H1 (cell line): ENCODE measurements around the gene DBP. TPM values are rescaled to one million over a fixed set of nuclear protein-coding genes. Genes with fewer than 3 reads are reported as not detected.

ENCODE experiments used
- BACH1 ChIP-seq: IDR thresholded peaks from 2 replicates; pipeline ENCODE4 v1.6.1; 2012; ENCODE audit warnings: low read length, improper control_type of control experiment
- BCL11A ChIP-seq, 2 experiments: IDR thresholded peaks; one replicate each; pipeline ENCODE4 v1.6.1; 2011; ENCODE audit warnings: low read depth in 2 of 2, low read length in 2 of 2, mild to moderate bottlenecking in 2 of 2
- BRCA1 ChIP-seq: IDR thresholded peaks from 2 replicates; pipeline ENCODE4 v1.6.1; 2012; ENCODE audit warnings: low read depth, low read length, improper control_type of control experiment
- CREB1 ChIP-seq: IDR thresholded peaks from 2 replicates; pipeline ENCODE4 v1.6.1; 2012; ENCODE audit warnings: inconsistent platforms
- E2F6 ChIP-seq: IDR thresholded peaks from 2 replicates; pipeline ENCODE4 v1.6.1; 2012; ENCODE audit warnings: inconsistent platforms
- EP300 ChIP-seq, 2 experiments: IDR thresholded peaks; 1 replicate in 1 of 2; 2 replicates in 1 of 2; pipeline ENCODE4 v1.6.1; 2011 to 2012; ENCODE audit warnings: low read depth in 2 of 2, low read length in 2 of 2, mild to moderate bottlenecking in 2 of 2, borderline replicate concordance in 1 of 2, inconsistent platforms in 1 of 2, moderate library complexity in 1 of 2
- EZH2 ChIP-seq: fragments of 200-600 bp; sonication (generic); IDR thresholded peaks from 2 replicates; pipeline ENCODE4 v1.7.1; 2012; ENCODE audit warnings: low read depth, mild to moderate bottlenecking, moderate library complexity, low read length, inconsistent platforms; ENCODE audit not compliant: severe bottlenecking
- JUND ChIP-seq: IDR thresholded peaks from 2 replicates; pipeline ENCODE4 v1.6.1; 2011; ENCODE audit warnings: mild to moderate bottlenecking, improper control_type of control experiment, low read length
- KDM5A ChIP-seq: fragments of 200-600 bp; IDR thresholded peaks from 2 replicates; pipeline ENCODE4 v1.7.1; 2012; ENCODE audit warnings: mild to moderate bottlenecking, low read length, inconsistent platforms, mixed read lengths
- POLR2A ChIP-seq, 2 experiments: IDR thresholded peaks; 1 replicate in 1 of 2; 2 replicates in 1 of 2; pipeline ENCODE4 v1.6.1; 2011; ENCODE audit warnings: low read depth in 2 of 2, low read length in 2 of 2, mild to moderate bottlenecking in 2 of 2; ENCODE audit errors: control extremely low read depth in 1 of 2
- POU5F1 ChIP-seq: IDR thresholded peaks from 2 replicates; pipeline ENCODE4 v1.6.1; 2011; ENCODE audit warnings: low read depth, mild to moderate bottlenecking, low read length, moderate library complexity
- RAD21 ChIP-seq, 2 experiments: IDR thresholded peaks in 1 of 2; conservative IDR thresholded peaks in 1 of 2; 2 replicates each; pipeline ENCODE4 v1.6.1; 2011; ENCODE audit warnings: low read depth in 2 of 2, low read length in 2 of 2, improper control_type of control experiment in 1 of 2, inconsistent platforms in 1 of 2, mild to moderate bottlenecking in 1 of 2, moderate library complexity in 1 of 2
- RBBP5 ChIP-seq: IDR thresholded peaks from 2 replicates; pipeline ENCODE4 v1.7.1; 2012; ENCODE audit warnings: low read depth, mild to moderate bottlenecking, inconsistent platforms, low read length, moderate library complexity, borderline replicate concordance
- RFX5 ChIP-seq: IDR thresholded peaks from 2 replicates; pipeline ENCODE4 v1.6.1; 2011; ENCODE audit warnings: low read depth, low read length, improper control_type of control experiment, borderline replicate concordance
- RNF2 ChIP-seq: fragments of 200-900, 300-1000 bp; sonication (generic); IDR thresholded peaks from 2 replicates; pipeline ENCODE4 v1.7.1; 2016; ENCODE audit warnings: borderline replicate concordance, low read depth, mild to moderate bottlenecking, antibody characterized with exemption, low read length; ENCODE audit not compliant: poor library complexity, severe bottlenecking; ENCODE audit errors: missing control alignments
- RXRA ChIP-seq: IDR thresholded peaks from 2 replicates; pipeline ENCODE4 v1.6.1; 2011; ENCODE audit warnings: low read depth, mild to moderate bottlenecking, low read length, moderate library complexity; ENCODE audit not compliant: insufficient read depth
- SIX5 ChIP-seq: IDR thresholded peaks from 2 replicates; pipeline ENCODE4 v1.6.1; 2011; ENCODE audit warnings: mild to moderate bottlenecking, low read depth, low read length
- SUZ12 ChIP-seq: fragments of 200-600 bp; sonication (generic); IDR thresholded peaks from 2 replicates; pipeline ENCODE4 v1.6.1; 2012; ENCODE audit warnings: mild to moderate bottlenecking, inconsistent platforms, low read length, moderate library complexity, mixed read lengths
- TAF1 ChIP-seq: IDR thresholded peaks from 2 replicates; pipeline ENCODE4 v1.6.1; 2011; ENCODE audit warnings: mild to moderate bottlenecking, low read depth, low read length
- TAF7 ChIP-seq: optimal IDR thresholded peaks from 2 replicates; pipeline ENCODE3; 2011; ENCODE audit warnings: low read depth, mild to moderate bottlenecking, inconsistent platforms, low read length, moderate library complexity, borderline replicate concordance
- TEAD4 ChIP-seq: IDR thresholded peaks from 2 replicates; pipeline ENCODE4 v1.6.1; 2012; ENCODE audit warnings: low read depth, low read length, inconsistent platforms, mixed read lengths
- YY1 ChIP-seq: IDR thresholded peaks from 2 replicates; pipeline ENCODE4 v1.6.1; 2011; ENCODE audit warnings: low read depth, mild to moderate bottlenecking, low read length
- ZNF274 ChIP-seq: IDR thresholded peaks from 2 replicates; pipeline ENCODE4 v1.7.0; 2012; ENCODE audit warnings: low read length, borderline replicate concordance; ENCODE audit errors: extremely low read depth
- polyA plus RNA-seq, 7 experiments: library from polyadenylated mRNA; depleted of rRNA in 3 of 7; stranded (reverse) in 5 of 7; unstranded in 2 of 7; fragments of >200 nt in 5 of 7; fragments of 200-250 nt in 2 of 7; gene quantifications; 1 replicate in 5 of 7; 2 replicates in 1 of 7; 4 replicates in 1 of 7; pipeline versions ENCODE4 v1.2.1 to v1.2.3, GENCODE V29; 2011 to 2013; ENCODE audit warnings: missing spikeins in 2 of 7, mixed read lengths in 2 of 7
- total RNA-seq: library from RNA; stranded (reverse); fragmentation: NEBNext Ultra II Directional; extraction: Animal tissue kit (Norgen Biotek cat#: 25700); gene quantifications from 2 replicates; pipeline ENCODE4 v1.2.1, GENCODE V29; 2021

The DBP gene
- total and polyA plus RNA-seq, 2 of the 8 experiments (the other 6 are each of a cell fraction or from before 2014, with no cell fraction given), result 7.5 to 8.3 TPM

DNA sequence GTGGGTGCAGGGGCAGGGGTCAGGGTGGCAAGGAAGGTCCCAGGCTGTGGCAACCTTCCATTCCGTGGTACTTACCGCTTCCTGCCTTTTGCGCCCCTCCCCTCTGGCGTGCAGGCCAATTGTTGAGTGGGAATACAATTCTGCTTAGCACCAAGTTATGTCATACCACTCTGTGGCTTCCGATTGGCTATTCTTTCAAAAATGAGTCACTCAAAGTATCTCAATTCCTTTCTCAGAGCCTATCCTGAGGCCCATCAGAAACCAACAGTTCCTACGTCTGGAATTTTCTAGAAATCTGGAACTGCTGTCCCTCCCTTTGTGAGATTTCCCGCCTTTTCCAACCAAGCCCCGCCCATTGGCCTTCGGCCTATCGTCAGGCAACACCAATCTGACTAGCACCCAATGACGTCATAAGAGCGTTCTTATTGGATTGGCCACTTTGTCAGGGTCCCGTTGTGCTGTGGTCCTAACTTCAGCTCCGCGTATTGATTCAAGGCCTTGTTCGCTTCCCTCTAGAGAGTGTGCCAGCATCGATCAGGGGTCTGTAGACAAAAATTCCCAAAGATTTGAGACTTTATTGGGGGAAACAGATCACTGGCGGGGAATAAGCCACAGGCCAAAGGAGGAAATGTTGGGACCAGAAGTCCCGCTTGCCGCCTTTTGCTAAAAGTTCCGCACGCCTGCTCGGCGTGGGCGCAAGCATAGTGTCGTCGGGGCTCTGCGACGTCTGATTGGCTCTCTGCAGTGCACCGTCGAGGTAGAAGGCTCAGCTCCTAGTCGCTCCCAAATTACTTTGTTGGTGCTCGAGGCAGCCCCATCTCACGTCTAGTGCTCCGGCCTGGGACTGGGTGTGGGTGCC, 23.9 kb upstream of the DBP start (continued):
- TF ChIP-seq RAD21 (IDR thresholded peaks at IDR 0.05 in 1 of 2, conservative IDR thresholded peaks at IDR 0.05 in 1 of 2; ENCODE audit: low read depth in 2 of 2, low read length in 2 of 2), result no peak
- no peak for TF ChIP-seq POLR2A (IDR thresholded peaks at IDR 0.05; ENCODE audit: control extremely low read depth in 1 of 2, low read depth in 2 of 2, low read length in 2 of 2)
- no peak for TF ChIP-seq SIX5
- TF ChIP-seq E2F6, result peak; percentile 99
- TF ChIP-seq SUZ12, result no peak
- TF ChIP-seq RNF2, result no peak
- peak; percentile 89 for TF ChIP-seq CREB1
- TF ChIP-seq TEAD4, result no peak
- TF ChIP-seq BRCA1, result no peak
- no peak for TF ChIP-seq BCL11A (IDR thresholded peaks at IDR 0.05; ENCODE audit: low read depth in 2 of 2, low read length in 2 of 2)
- no peak for TF ChIP-seq TAF1
- TF ChIP-seq POU5F1, result no peak
- no peak for TF ChIP-seq EP300 (IDR thresholded peaks at IDR 0.05; ENCODE audit: borderline replicate concordance in 1 of 2, low read depth in 2 of 2, low read length in 2 of 2)
- peak; percentile 79 for TF ChIP-seq JUND
- no peak for TF ChIP-seq RBBP5
- TF ChIP-seq RXRA, result no peak
- no peak for TF ChIP-seq YY1
- no peak for TF ChIP-seq TAF7
- TF ChIP-seq RFX5, result peak; percentile 97
- TF ChIP-seq EZH2, result no peak
- TF ChIP-seq KDM5A, result no peak
- no peak for TF ChIP-seq ZNF274
- no peak for TF ChIP-seq BACH1
